NT2/D1 (cell line): ENCODE results near the gene RFX6.

Source experiments
- SUZ12 ChIP-seq: IDR thresholded peaks from 2 replicates; pipeline ENCODE4 v1.6.1; 2011; ENCODE audit not compliant: insufficient read length, insufficient read depth; ENCODE audit errors: extremely low read depth
- YY1 ChIP-seq: IDR thresholded peaks from 2 replicates; pipeline ENCODE4 v1.6.1; 2011; ENCODE audit not compliant: insufficient read length, insufficient read depth
- ZNF274 ChIP-seq: IDR thresholded peaks from 2 replicates; pipeline ENCODE4 v1.6.1; 2011; ENCODE audit warnings: mild to moderate bottlenecking, low read depth, low read length

DNA sequence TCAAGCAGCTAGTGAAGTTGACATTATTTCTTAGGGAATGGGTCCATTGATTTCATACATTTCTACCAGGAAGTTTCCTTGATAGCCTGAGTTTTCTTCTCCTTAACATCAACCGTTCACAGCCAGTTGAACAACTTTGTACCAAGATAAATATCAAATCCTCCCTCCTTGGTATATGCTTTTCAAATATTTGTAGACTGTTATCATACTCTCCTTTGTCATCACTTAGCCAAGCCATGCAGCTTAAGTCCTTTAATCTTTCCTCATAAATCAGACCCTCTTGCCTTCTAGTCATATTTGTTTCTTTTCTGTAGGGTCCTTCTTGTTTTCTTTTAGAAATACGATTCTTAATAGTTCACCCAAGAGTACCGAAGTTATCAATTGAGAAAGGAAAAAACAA is 25.6 kb downstream of the RFX6 start:
- TF ChIP-seq SUZ12: no peak
- no peak for TF ChIP-seq YY1
- no peak for TF ChIP-seq ZNF274
